SK-N-SH (cell line): ENCODE results near the gene TP53TG5.

Experiments
- FOSL2 ChIP-seq: IDR thresholded peaks from 2 replicates; pipeline ENCODE4 v1.4.0; 2012; ENCODE audit warnings: low read depth, mild to moderate bottlenecking, moderate library complexity, borderline replicate concordance
- POLR2AphosphoS5 ChIP-seq: IDR thresholded peaks from 2 replicates; pipeline ENCODE4 v1.6.1; 2012; ENCODE audit warnings: low read depth, low read length
- RAD21 ChIP-seq: IDR thresholded peaks from 2 replicates; pipeline ENCODE4 v1.6.1; 2012; ENCODE audit warnings: mild to moderate bottlenecking, low read length
- RFX5 ChIP-seq: IDR thresholded peaks from 2 replicates; pipeline ENCODE4 v1.6.1; 2012; ENCODE audit warnings: mild to moderate bottlenecking, improper control_type of control experiment, low read length
- RXRA ChIP-seq: IDR thresholded peaks from 2 replicates; pipeline ENCODE4 v1.4.0; 2012; ENCODE audit warnings: low read depth, mild to moderate bottlenecking, borderline replicate concordance
- TAF1 ChIP-seq: IDR thresholded peaks from 2 replicates; pipeline ENCODE4 v1.6.1; 2012; ENCODE audit warnings: low read depth, mild to moderate bottlenecking, low read length, moderate library complexity, borderline replicate concordance
- TF ChIP-seq, protein P1 (sequence below): IDR thresholded peaks from 2 replicates; pipeline ENCODE4 v1.6.1; 2012; ENCODE audit warnings: mild to moderate bottlenecking, low read depth, low read length, moderate library complexity
- TF ChIP-seq, protein P2 (sequence below): fragments of 200-600 bp; sonication (generic); IDR thresholded peaks from 2 replicates; pipeline ENCODE4 v1.6.1; 2017; ENCODE audit warnings: antibody characterized with exemption, mild to moderate bottlenecking, moderate library complexity

DNA sequence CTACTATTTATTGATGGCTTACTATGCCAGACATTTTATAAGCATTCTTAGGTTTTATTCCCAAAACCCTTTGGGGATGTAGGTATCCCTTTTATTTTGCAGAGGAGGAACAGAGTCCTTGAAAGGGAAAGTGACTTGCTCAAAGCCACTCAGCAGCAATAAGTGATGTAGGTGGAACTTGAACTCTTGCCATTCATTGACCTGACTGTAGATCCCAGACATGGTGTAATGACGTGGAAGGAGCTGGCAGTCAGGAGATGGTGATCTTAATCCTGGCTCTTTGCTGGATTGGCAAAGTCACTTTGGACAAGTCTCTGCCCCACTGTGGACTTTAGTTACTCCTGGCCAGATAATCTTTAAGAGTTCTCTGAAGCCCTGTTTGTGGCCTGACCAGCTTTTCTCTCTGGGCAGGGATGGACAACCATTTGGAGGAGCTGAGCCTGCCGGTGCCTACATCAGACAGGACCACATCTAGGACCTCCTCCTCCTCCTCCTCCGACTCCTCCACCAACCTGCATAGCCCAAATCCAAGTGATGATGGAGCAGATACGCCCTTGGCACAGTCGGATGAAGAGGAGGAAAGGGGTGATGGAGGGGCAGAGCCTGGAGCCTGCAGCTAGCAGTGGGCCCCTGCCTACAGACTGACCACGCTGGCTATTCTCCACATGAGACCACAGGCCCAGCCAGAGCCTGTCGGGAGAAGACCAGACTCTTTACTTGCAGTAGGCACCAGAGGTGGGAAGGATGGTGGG, 31.6 kb upstream of the TP53TG5 start:
- TF ChIP-seq RFX5: no peak
- TF ChIP-seq, protein P1, sequence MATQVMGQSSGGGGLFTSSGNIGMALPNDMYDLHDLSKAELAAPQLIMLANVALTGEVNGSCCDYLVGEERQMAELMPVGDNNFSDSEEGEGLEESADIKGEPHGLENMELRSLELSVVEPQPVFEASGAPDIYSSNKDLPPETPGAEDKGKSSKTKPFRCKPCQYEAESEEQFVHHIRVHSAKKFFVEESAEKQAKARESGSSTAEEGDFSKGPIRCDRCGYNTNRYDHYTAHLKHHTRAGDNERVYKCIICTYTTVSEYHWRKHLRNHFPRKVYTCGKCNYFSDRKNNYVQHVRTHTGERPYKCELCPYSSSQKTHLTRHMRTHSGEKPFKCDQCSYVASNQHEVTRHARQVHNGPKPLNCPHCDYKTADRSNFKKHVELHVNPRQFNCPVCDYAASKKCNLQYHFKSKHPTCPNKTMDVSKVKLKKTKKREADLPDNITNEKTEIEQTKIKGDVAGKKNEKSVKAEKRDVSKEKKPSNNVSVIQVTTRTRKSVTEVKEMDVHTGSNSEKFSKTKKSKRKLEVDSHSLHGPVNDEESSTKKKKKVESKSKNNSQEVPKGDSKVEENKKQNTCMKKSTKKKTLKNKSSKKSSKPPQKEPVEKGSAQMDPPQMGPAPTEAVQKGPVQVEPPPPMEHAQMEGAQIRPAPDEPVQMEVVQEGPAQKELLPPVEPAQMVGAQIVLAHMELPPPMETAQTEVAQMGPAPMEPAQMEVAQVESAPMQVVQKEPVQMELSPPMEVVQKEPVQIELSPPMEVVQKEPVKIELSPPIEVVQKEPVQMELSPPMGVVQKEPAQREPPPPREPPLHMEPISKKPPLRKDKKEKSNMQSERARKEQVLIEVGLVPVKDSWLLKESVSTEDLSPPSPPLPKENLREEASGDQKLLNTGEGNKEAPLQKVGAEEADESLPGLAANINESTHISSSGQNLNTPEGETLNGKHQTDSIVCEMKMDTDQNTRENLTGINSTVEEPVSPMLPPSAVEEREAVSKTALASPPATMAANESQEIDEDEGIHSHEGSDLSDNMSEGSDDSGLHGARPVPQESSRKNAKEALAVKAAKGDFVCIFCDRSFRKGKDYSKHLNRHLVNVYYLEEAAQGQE: no peak
- TF ChIP-seq TAF1: no peak
- TF ChIP-seq, protein P2, sequence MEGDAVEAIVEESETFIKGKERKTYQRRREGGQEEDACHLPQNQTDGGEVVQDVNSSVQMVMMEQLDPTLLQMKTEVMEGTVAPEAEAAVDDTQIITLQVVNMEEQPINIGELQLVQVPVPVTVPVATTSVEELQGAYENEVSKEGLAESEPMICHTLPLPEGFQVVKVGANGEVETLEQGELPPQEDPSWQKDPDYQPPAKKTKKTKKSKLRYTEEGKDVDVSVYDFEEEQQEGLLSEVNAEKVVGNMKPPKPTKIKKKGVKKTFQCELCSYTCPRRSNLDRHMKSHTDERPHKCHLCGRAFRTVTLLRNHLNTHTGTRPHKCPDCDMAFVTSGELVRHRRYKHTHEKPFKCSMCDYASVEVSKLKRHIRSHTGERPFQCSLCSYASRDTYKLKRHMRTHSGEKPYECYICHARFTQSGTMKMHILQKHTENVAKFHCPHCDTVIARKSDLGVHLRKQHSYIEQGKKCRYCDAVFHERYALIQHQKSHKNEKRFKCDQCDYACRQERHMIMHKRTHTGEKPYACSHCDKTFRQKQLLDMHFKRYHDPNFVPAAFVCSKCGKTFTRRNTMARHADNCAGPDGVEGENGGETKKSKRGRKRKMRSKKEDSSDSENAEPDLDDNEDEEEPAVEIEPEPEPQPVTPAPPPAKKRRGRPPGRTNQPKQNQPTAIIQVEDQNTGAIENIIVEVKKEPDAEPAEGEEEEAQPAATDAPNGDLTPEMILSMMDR: no peak
- no peak for TF ChIP-seq FOSL2
- no peak for TF ChIP-seq POLR2AphosphoS5
- TF ChIP-seq RXRA: no peak
- no peak for TF ChIP-seq RAD21
